ENCODE data around the gene ME3.

- TF ChIP-seq CTCF (IDR thresholded peaks at IDR 0.05) (peak; percentile 90 to 96 (median 93)), POLR2A (IDR thresholded peaks at IDR 0.05) (no peak)
These were observed 64.1 kb downstream of the ME3 start for GRCh38 chr11:86608251-86608799.

All from right lobe of liver (tissue), 4 donors.